PC-9 (cell line): ENCODE data around the gene REPS2. TPM values are rescaled to one million over a fixed set of nuclear protein-coding genes. Genes with fewer than 3 reads are reported as not detected.

Experiments
- BruUV-seq: library from RNA; stranded (reverse); fragments of 400-500 nt; replicated peaks from 2 replicates; lab custom pipeline; 2021; lab: Mats Ljungman, UMichigan
- CTCF ChIA-PET: fragments of 300-600 bp; sonication (Branson Sonifier 250); formaldehyde crosslinking; loops from one replicate; lab custom pipeline; 2022; ENCODE audit warnings: antibody characterized with exemption; lab: Charles Lee
- POLR2A ChIA-PET: fragments of 300-600 bp; sonication (Branson Sonifier 250); formaldehyde crosslinking; loops from one replicate; lab custom pipeline; 2022; ENCODE audit warnings: antibody characterized with exemption; ENCODE audit not compliant: unreplicated experiment; lab: Charles Lee
- DNase-seq, 2 experiments: peaks; one replicate each; pipeline versions ENCODE4 v3.0.0 to v3.0.0-alpha.2; 2015 to 2022; ENCODE audit warnings: mixed read lengths in 1 of 2
- H2AFZ ChIP-seq: fragments of 200-600 bp; sonication (generic); 2 replicates; pipeline ENCODE4 v1.8.1; 2017; ENCODE audit warnings: antibody characterized with exemption
- H3F3A ChIP-seq: fragments of 200-600 bp; sonication (generic); 2 replicates; pipeline ENCODE4 v1.8.1; 2017; ENCODE audit warnings: antibody characterized with exemption, mild to moderate bottlenecking, low read depth; ENCODE audit not compliant: insufficient read depth
- H3K27ac ChIP-seq: fragments of 200-600 bp; sonication (generic); 2 replicates; pipeline ENCODE4 v1.6.1; 2016; ENCODE audit warnings: mixed run types
- H3K27me3 ChIP-seq: fragments of 200-600 bp; sonication (generic); 2 replicates; pipeline ENCODE4 v1.6.1; 2016; ENCODE audit warnings: low read depth, mixed run types; ENCODE audit not compliant: insufficient read depth
- H3K36me3 ChIP-seq: fragments of 200-600 bp; sonication (generic); 2 replicates; pipeline ENCODE4 v1.6.1; 2016; ENCODE audit warnings: low read depth, mixed run types
- H3K4me1 ChIP-seq: fragments of 200-600 bp; sonication (generic); replicated peaks from 2 replicates; pipeline ENCODE4 v1.6.1; 2016; ENCODE audit warnings: mixed run types; ENCODE audit not compliant: insufficient read depth
- H3K4me2 ChIP-seq: fragments of 200-600 bp; sonication (generic); 2 replicates; pipeline ENCODE4 v1.6.1; 2017; ENCODE audit warnings: mixed run types
- H3K4me3 ChIP-seq: fragments of 200-600 bp; sonication (generic); 2 replicates; pipeline ENCODE4 v1.6.1; 2016; ENCODE audit warnings: mixed run types
- H3K79me2 ChIP-seq: fragments of 200-600 bp; sonication (generic); 2 replicates; pipeline ENCODE4 v1.6.1; 2017; ENCODE audit warnings: low read depth, mixed run types
- H3K9me2 ChIP-seq: fragments of 200-600 bp; sonication (generic); 2 replicates; pipeline ENCODE4 v1.8.1; 2017; ENCODE audit warnings: mild to moderate bottlenecking; ENCODE audit not compliant: insufficient read depth
- H3K9me3 ChIP-seq: fragments of 200-600 bp; sonication (generic); 2 replicates; pipeline ENCODE4 v1.8.1; 2016; ENCODE audit warnings: low read depth; ENCODE audit not compliant: insufficient read depth
- H4K20me1 ChIP-seq: fragments of 200-600 bp; sonication (generic); 2 replicates; pipeline ENCODE4 v1.8.1; 2017; ENCODE audit not compliant: insufficient read depth
- CTCF ChIP-seq: fragments of 200-600 bp; sonication (generic); conservative IDR thresholded peaks from 2 replicates; pipeline ENCODE4 v1.6.1; 2017; ENCODE audit warnings: mixed run types, antibody characterized with exemption, mild to moderate bottlenecking, moderate library complexity
- EZH2 ChIP-seq: fragments of 200-600 bp; sonication (generic); IDR thresholded peaks from 2 replicates; pipeline ENCODE4 v1.8.0; 2017; ENCODE audit warnings: antibody characterized with exemption, low read depth
- intact Hi-C: fragments of 100-400 bp; cut with micrococcal nuclease; formaldehyde crosslinking; loops from one replicate; pipeline ENCODE4 v1.10.0; 2022; ENCODE audit not compliant: unreplicated experiment
- total RNA-seq: library from RNA; stranded (reverse); gene quantifications from 2 replicates; pipeline ENCODE4 v1.2.3, GENCODE V29; 2021

REPS2 gene
- total RNA-seq, 1 experiment from 2014 or later = 29.2 TPM

DNA sequence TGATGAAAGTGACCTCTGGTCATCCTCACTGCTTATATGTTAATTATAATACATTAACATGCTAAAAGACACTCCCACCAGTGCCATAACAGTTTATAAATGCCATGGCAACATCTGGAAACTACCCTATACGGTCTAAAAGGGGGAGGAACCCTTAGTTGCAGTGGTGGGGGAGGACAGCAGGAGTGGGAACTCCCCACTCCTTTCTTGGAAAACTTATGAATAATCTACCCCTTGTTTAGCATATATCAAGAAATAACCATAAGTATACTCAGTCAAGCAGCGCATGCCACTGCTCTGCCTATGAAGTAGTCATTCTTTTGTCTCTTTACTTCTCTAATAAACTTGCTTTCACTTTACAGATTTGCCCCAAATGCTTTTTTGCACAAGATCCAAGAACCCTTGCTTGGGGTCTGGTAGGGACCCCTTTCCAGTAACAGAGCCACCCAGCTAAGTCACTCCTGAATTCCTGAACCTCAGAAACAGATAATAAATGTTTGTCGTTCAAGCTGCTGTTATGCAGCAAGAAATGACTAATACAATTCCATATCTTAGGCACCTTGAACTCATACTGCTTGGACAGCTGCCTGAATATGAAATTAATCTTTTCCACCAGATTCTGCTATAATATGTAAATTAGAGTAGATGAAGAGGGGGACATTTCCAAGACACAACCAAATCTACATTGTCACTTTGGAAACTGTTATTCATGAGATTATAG lies 14.4 kb upstream of the REPS2 start:
- TF ChIP-seq EZH2 (no peak), CTCF (no peak)
- no peaks in the 10 kb centered on the region for H3K9me3 ChIP-seq
- BruUV-seq = no TSS peak
- H3K4me2 ChIP-seq = no peak overlapping the region
- H3K36me3 ChIP-seq = no peaks in the 10 kb centered on the region
- H3K4me1 ChIP-seq = no peaks in the 10 kb centered on the region
- intact Hi-C loops = no loop called here
- no peak overlapping the region for H3K4me3 ChIP-seq
- POLR2A ChIA-PET = no interaction called here
- H4K20me1 ChIP-seq = no peaks in the 10 kb centered on the region
- no peaks in the 10 kb centered on the region for H3K9me2 ChIP-seq
- DNase-seq = no peak
- no peaks in the 10 kb centered on the region for H3K79me2 ChIP-seq
- H3K27me3 ChIP-seq = no peaks in the 10 kb centered on the region
- CTCF ChIA-PET = no interaction called here
- H3K27ac ChIP-seq = no peak overlapping the region
- no peak overlapping the region for H2AFZ ChIP-seq
- no peaks in the 10 kb centered on the region for H3F3A ChIP-seq

- Histone ChIP-seq H3K9me2 (no peaks in the 10 kb centered on the region), H3K27me3 (no peaks in the 10 kb centered on the region), H3K27ac (no peak overlapping the region), H2AFZ (no peak overlapping the region), H3K4me1 (no peaks in the 10 kb centered on the region), H3K4me3 (no peak overlapping the region), H3K79me2 (no peaks in the 10 kb centered on the region), H3K36me3 (no peaks in the 10 kb centered on the region), H3K4me2 (no peak overlapping the region), H3F3A (no peaks in the 10 kb centered on the region), H3K9me3 (no peaks in the 10 kb centered on the region), H4K20me1 (no peaks in the 10 kb centered on the region)
- intact Hi-C loops = no loop called here
- DNase-seq = no peak
- no TSS peak for BruUV-seq
- ChIA-PET POLR2A (no interaction called here), CTCF (no interaction called here)
- no peak for TF ChIP-seq CTCF
- TF ChIP-seq EZH2 = no peak
These were observed 12.3 kb upstream of the REPS2 start for GRCh38 chrX:16934185-16934584.

- intact Hi-C loops = loop anchor here (2.0 to 5.0 kb wide), 3 partner anchors 65 to 100 kb away; partner anchors contain the start of gene RBBP7
- peak overlapping the region; percentile 79; the same call in 1 of the 2 replicates for H2AFZ ChIP-seq
- H3K27ac ChIP-seq = no peak overlapping the region
- peaks cover 16% of the 10 kb centered on the region; the same call in 1 of the 2 replicates for H3K79me2 ChIP-seq
- BruUV-seq = no TSS peak
- H3K4me2 ChIP-seq = peak overlapping the region; percentile 88
- no peaks in the 10 kb centered on the region for H3K27me3 ChIP-seq
- ChIA-PET CTCF (no interaction called here), POLR2A (no interaction called here)
- no peaks in the 10 kb centered on the region for H3K36me3 ChIP-seq
- no peaks in the 10 kb centered on the region for H4K20me1 ChIP-seq
- peaks cover 32% of the 10 kb centered on the region for H3K4me1 ChIP-seq
- 0 out of 2 replicates have a peak, but pooled peaks cover 4% of the 10 kb centered on the region for H3F3A ChIP-seq
- H3K9me3 ChIP-seq = no peaks in the 10 kb centered on the region
- no peak for TF ChIP-seq CTCF
- no peak for TF ChIP-seq EZH2
- H3K4me3 ChIP-seq = peak overlapping the region; percentile 64
- H3K9me2 ChIP-seq = no peaks in the 10 kb centered on the region
- peak in 1 of 2 experiments; percentile 16 for DNase-seq
These were observed 609 bp downstream of the REPS2 start for GRCh38 chrX:16946971-16947562.
